B cell (primary cell): ENCODE results near the gene MFSD12. TPM values are rescaled to one million over a fixed set of nuclear protein-coding genes. Genes with fewer than 3 reads are reported as not detected.
"Not testable (repeated sequence)": the region's sequence is repeated elsewhere in the genome, so short reads cannot be mapped to it uniquely, and the experiment has no call there.

Experiments
- ATAC-seq: fragments of 200-7000 bp; cut with Tn5 transposase; one replicate; pipeline ENCODE4 v1.10.0; 2021; ENCODE audit warnings: low read depth, mild to moderate bottlenecking, moderate number of reproducible peaks, moderate library complexity
- CTCF ChIA-PET: fragments of 350-600 bp; sonication (Branson Sonifier 250); formaldehyde crosslinking; loops from one replicate; lab custom pipeline; 2021; ENCODE audit warnings: antibody characterized with exemption, inconsistent platforms; lab: Charles Lee
- POLR2A ChIA-PET: fragments of 350-600 bp; sonication (Branson Sonifier 250); formaldehyde crosslinking; loops from one replicate; lab custom pipeline; 2021; ENCODE audit warnings: antibody characterized with exemption; lab: Charles Lee
- DNase-seq: peaks from one replicate; pipeline ENCODE4 v3.0.0; 2013
- H2AFZ ChIP-seq: 2 replicates; pipeline ENCODE4 v1.6.1; 2012; ENCODE audit warnings: mild to moderate bottlenecking, low read depth, low read length; ENCODE audit not compliant: insufficient read depth, poor library complexity, severe bottlenecking
- H3K27ac ChIP-seq, 2 donors: 1 replicate in 1 of 2; 2 replicates in 1 of 2; pipeline ENCODE4 v1.5.1; 2012 to 2013; ENCODE audit warnings: low read length in 2 of 2, mild to moderate bottlenecking in 2 of 2, moderate library complexity in 1 of 2
- H3K27me3 ChIP-seq, 4 experiments: fragments of 200-600 bp in 1 of 4; sonication (generic) in 1 of 4; replicated peaks in 1 of 4; 1 replicate in 2 of 4; 2 replicates in 2 of 4; pipeline versions ENCODE4 v1.6.1 to v1.7.0; 2013 to 2016; ENCODE audit warnings: low read length in 3 of 4, mild to moderate bottlenecking in 2 of 4, mixed read lengths in 1 of 4, moderate library complexity in 1 of 4; ENCODE audit not compliant: insufficient read depth in 4 of 4, control insufficient read depth in 3 of 4; ENCODE audit errors: control extremely low read depth in 1 of 4
- H3K36me3 ChIP-seq, 2 experiments: replicated peaks in 1 of 2; 1 replicate in 1 of 2; 2 replicates in 1 of 2; pipeline versions ENCODE4 v1.6.1 to v1.7.1; 2013; ENCODE audit warnings: low read length in 1 of 2; ENCODE audit not compliant: insufficient read depth in 2 of 2, control insufficient read depth in 1 of 2; ENCODE audit errors: control extremely low read depth in 1 of 2, extremely low read depth in 1 of 2
- H3K4me1 ChIP-seq, 2 donors: fragments of 200-600 bp in 1 of 2; sonication (generic) in 1 of 2; 1 replicate in 1 of 2; 2 replicates in 1 of 2; pipeline versions ENCODE4 v1.5.1 to v1.6.1; 2013 to 2017; ENCODE audit warnings: low read length in 2 of 2; ENCODE audit not compliant: control insufficient read depth in 2 of 2, insufficient read depth in 2 of 2
- H3K4me2 ChIP-seq: replicated peaks from 2 replicates; pipeline ENCODE3; 2012; ENCODE audit warnings: mild to moderate bottlenecking, low read depth, low read length; ENCODE audit not compliant: poor library complexity, severe bottlenecking
- H3K4me3 ChIP-seq, 5 experiments: fragments of 200-600 bp in 1 of 5; sonication (generic) in 1 of 5; 1 replicate in 3 of 5; 2 replicates in 2 of 5; pipeline versions ENCODE4 v1.5.1 to v1.7.0; 2011 to 2016; ENCODE audit warnings: low read length in 4 of 5, mild to moderate bottlenecking in 4 of 5, low read depth in 2 of 5, control low read depth in 1 of 5, moderate library complexity in 1 of 5; ENCODE audit not compliant: insufficient read depth in 1 of 5; ENCODE audit errors: control extremely low read depth in 1 of 5, extremely low read depth in 1 of 5
- H3K79me2 ChIP-seq: fragments of 200-600 bp; sonication (generic); one replicate; pipeline ENCODE4 v1.6.0; 2016; ENCODE audit warnings: low read length; ENCODE audit not compliant: control insufficient read depth, insufficient read depth
- H3K9ac ChIP-seq: fragments of 200-600 bp; sonication (generic); 2 replicates; pipeline ENCODE4 v1.6.1; 2017; ENCODE audit warnings: mild to moderate bottlenecking, low read length, moderate library complexity
- H3K9me3 ChIP-seq, 3 donors: one replicate each; pipeline versions ENCODE4 v1.6.1 to v1.7.1; 2013; ENCODE audit warnings: low read length in 2 of 3; ENCODE audit not compliant: control insufficient read depth in 2 of 3, insufficient read depth in 1 of 3; ENCODE audit errors: control extremely low read depth in 1 of 3
- H4K20me1 ChIP-seq: 2 replicates; pipeline ENCODE4 v1.6.0; 2012; ENCODE audit warnings: mild to moderate bottlenecking, low read length; ENCODE audit not compliant: insufficient read depth, control insufficient read depth, poor library complexity, severe bottlenecking
- H3K27ac Mint-ChIP-seq: one replicate; pipeline ENCODE4 v1.8.0; 2021; ENCODE audit warnings: mixed read lengths
- H3K27me3 Mint-ChIP-seq: one replicate; pipeline ENCODE4 v1.8.0; 2021; ENCODE audit warnings: mixed read lengths
- H3K4me1 Mint-ChIP-seq: one replicate; pipeline ENCODE4 v1.8.0; 2021; ENCODE audit warnings: mixed read lengths
- H3K4me3 Mint-ChIP-seq: one replicate; pipeline ENCODE4 v1.8.0; 2021; ENCODE audit warnings: mixed read lengths
- H3K9me3 Mint-ChIP-seq: one replicate; pipeline ENCODE4 v1.8.0; 2022; ENCODE audit warnings: mixed read lengths; ENCODE audit not compliant: insufficient read depth
- EZH2 ChIP-seq: IDR thresholded peaks from 2 replicates; pipeline ENCODE4 v1.6.1; 2012; ENCODE audit warnings: borderline replicate concordance, low read depth, mild to moderate bottlenecking, moderate library complexity, low read length; ENCODE audit not compliant: insufficient read depth, poor library complexity, severe bottlenecking
- WGBS: methylation state at CpG from one replicate; pipeline ENCODE4 v1.1.5; 2013; ENCODE audit warnings: missing lambda C conversion rate; ENCODE audit not compliant: insufficient coverage; 5-methylcytosine and 5-hydroxymethylcytosine counted together
- intact Hi-C: fragments of 100-400 bp; cut with micrococcal nuclease; formaldehyde crosslinking; loops from one replicate; pipeline ENCODE4 v1.10.0; 2022
- polyA plus RNA-seq: library from polyadenylated mRNA; depleted of rRNA; stranded (reverse); fragments of >200 nt; gene quantifications from 2 replicates; pipeline ENCODE4 v1.2.3, GENCODE V29; 2012
- total RNA-seq, 2 donors: library from RNA; stranded (reverse); fragments of 120-200 nt in 1 of 2; gene quantifications; 1 replicate in 1 of 2; 2 replicates in 1 of 2; pipeline versions ENCODE4 v1.2.3 to v1.2.4, GENCODE V29; 2013 to 2022
- TF ChIP-seq, protein P1 (sequence below): fragments of 200-600 bp; IDR thresholded peaks from one replicate; pipeline ENCODE4 v1.8.0; 2022; ENCODE audit warnings: antibody characterized with exemption, mild to moderate bottlenecking

MFSD12 gene
- total and polyA plus RNA-seq, 2 donors (not counting 1 experiment from before 2014, with no cell fraction given), result 100 to 154 TPM

DNA sequence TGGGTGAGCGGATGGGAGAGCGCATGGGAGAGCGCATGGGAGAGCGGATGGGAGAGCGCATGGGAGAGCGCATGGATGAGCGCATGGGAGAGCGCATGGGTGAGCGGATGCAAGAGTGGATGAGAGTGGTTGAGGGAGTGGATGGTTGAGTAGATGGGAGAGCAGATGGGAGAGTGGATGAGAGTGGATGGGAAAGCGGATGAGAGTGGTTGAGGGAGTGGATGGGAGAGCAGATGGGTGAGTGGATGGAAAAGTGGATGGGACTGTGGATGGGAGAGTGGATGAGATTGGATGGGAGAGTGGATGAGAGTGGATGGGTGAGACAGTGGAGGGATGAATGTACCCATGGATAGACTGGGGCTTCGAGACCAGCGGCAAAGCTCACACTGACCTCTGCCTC, 27.0 kb downstream of the MFSD12 start:
- no peaks in the 10 kb centered on the region for H3K9me3 Mint-ChIP-seq

GRCh38 chr19:3529299-3529698, 28.1 kb downstream of the MFSD12 start:
- DNase-seq, POLR2A ChIA-PET, H3K27me3 Mint-ChIP-seq, H3K9me3 ChIP-seq, H3K27me3 ChIP-seq, H3K4me1 ChIP-seq, H3K9me3 Mint-ChIP-seq, H3K27ac ChIP-seq, H3K27ac Mint-ChIP-seq, H3K4me1 Mint-ChIP-seq, H3K4me3 Mint-ChIP-seq, H3K4me3 ChIP-seq, intact Hi-C loops, H3K9ac ChIP-seq, H3K4me2 ChIP-seq, ATAC-seq, H2AFZ ChIP-seq, CTCF ChIA-PET: not testable (repeated sequence)
- peaks cover 22% of the 10 kb centered on the region for H3K79me2 ChIP-seq
- WGBS, result 100% methylated on average over 7 of the region's 7 CpGs
- peaks cover 46% of the 10 kb centered on the region for H4K20me1 ChIP-seq
- peaks cover 0 to 69% of the 10 kb centered on the region in 2 experiments for H3K36me3 ChIP-seq

More for the DNA sequence above, 27.0 kb downstream of the MFSD12 start:
- ATAC-seq, result no peak
- Histone ChIP-seq H3K4me1 (no peaks in the 10 kb centered on the region), H3K36me3 (peaks cover 0 to 69% of the 10 kb centered on the region in 2 experiments), H3K9me3 (no peaks in the 10 kb centered on the region), H2AFZ (no peak overlapping the region), H3K4me2 (no peak overlapping the region), H3K4me3 (no peak overlapping the region), H3K27me3 (no peaks in the 10 kb centered on the region), H3K9ac (no peak overlapping the region), H3K27ac (no peak overlapping the region), H3K79me2 (peaks cover 15% of the 10 kb centered on the region), H4K20me1 (peaks cover 40% of the 10 kb centered on the region)
- intact Hi-C loops, result no loop called here
- Mint-ChIP-seq H3K27me3 (no peaks in the 10 kb centered on the region), H3K4me1 (no peaks in the 10 kb centered on the region), H3K27ac (no peak overlapping the region), H3K4me3 (no peak overlapping the region)
- ChIA-PET POLR2A (no interaction called here), CTCF (no interaction called here)
- TF ChIP-seq, protein P1, sequence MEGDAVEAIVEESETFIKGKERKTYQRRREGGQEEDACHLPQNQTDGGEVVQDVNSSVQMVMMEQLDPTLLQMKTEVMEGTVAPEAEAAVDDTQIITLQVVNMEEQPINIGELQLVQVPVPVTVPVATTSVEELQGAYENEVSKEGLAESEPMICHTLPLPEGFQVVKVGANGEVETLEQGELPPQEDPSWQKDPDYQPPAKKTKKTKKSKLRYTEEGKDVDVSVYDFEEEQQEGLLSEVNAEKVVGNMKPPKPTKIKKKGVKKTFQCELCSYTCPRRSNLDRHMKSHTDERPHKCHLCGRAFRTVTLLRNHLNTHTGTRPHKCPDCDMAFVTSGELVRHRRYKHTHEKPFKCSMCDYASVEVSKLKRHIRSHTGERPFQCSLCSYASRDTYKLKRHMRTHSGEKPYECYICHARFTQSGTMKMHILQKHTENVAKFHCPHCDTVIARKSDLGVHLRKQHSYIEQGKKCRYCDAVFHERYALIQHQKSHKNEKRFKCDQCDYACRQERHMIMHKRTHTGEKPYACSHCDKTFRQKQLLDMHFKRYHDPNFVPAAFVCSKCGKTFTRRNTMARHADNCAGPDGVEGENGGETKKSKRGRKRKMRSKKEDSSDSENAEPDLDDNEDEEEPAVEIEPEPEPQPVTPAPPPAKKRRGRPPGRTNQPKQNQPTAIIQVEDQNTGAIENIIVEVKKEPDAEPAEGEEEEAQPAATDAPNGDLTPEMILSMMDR, result no peak
- TF ChIP-seq EZH2, result no peak
- no peak for DNase-seq
- WGBS, result over 99% methylated on average over 12 of the region's 12 CpGs
